IgD-negative memory B cell (primary cell): ENCODE data around the gene LY6G6D. TPM values are rescaled to one million over a fixed set of nuclear protein-coding genes. Genes with fewer than 3 reads are reported as not detected.

Source experiments
- H3K27ac Mint-ChIP-seq, 3 donors: one replicate each; pipeline ENCODE4 v1.8.0; 2020 to 2022; ENCODE audit warnings: mild to moderate bottlenecking in 3 of 3, mixed read lengths in 3 of 3, moderate library complexity in 1 of 3
- H3K27me3 Mint-ChIP-seq: one replicate; pipeline ENCODE4 v1.8.0; 2021; ENCODE audit warnings: mixed read lengths
- H3K36me3 Mint-ChIP-seq: one replicate; pipeline ENCODE4 v1.8.0; 2020; ENCODE audit warnings: mild to moderate bottlenecking, mixed read lengths
- H3K4me1 Mint-ChIP-seq, 3 donors: one replicate each; pipeline ENCODE4 v1.8.0; 2020 to 2022; ENCODE audit warnings: mixed read lengths in 3 of 3, mild to moderate bottlenecking in 1 of 3
- H3K4me3 Mint-ChIP-seq, 4 donors: one replicate each; pipeline ENCODE4 v1.8.0; 2020 to 2022; ENCODE audit warnings: mild to moderate bottlenecking in 4 of 4, mixed read lengths in 4 of 4, moderate library complexity in 3 of 4
- H3K9me3 Mint-ChIP-seq, 3 donors: one replicate each; pipeline ENCODE4 v1.8.0; 2020 to 2021; ENCODE audit warnings: mixed read lengths in 3 of 3, mild to moderate bottlenecking in 1 of 3
- polyA plus RNA-seq: library from polyadenylated mRNA; unstranded; fragments of 300-500 nt; fragmentation: Illumina TruSeq; gene quantifications from one replicate; pipeline ENCODE4 v1.2.3, GENCODE V29; 2021

LY6G6D gene
- polyA plus RNA-seq, 1 donor from 2014 or later: not detected

GRCh38 chr6:31730631-31731086 is 15.5 kb downstream of the LY6G6D start:
- H3K4me3 Mint-ChIP-seq: peak overlapping the region; percentile 94 to 99 (median 97)
- peaks cover 20% of the 10 kb centered on the region for H3K36me3 Mint-ChIP-seq
- peak overlapping the region; percentile 94 to 97 (median 96) for H3K27ac Mint-ChIP-seq
- peaks cover 23 to 47% (median 42%) of the 10 kb centered on the region in 3 donors for H3K4me1 Mint-ChIP-seq
- no peaks in the 10 kb centered on the region for H3K9me3 Mint-ChIP-seq
- H3K27me3 Mint-ChIP-seq: no peaks in the 10 kb centered on the region

DNA sequence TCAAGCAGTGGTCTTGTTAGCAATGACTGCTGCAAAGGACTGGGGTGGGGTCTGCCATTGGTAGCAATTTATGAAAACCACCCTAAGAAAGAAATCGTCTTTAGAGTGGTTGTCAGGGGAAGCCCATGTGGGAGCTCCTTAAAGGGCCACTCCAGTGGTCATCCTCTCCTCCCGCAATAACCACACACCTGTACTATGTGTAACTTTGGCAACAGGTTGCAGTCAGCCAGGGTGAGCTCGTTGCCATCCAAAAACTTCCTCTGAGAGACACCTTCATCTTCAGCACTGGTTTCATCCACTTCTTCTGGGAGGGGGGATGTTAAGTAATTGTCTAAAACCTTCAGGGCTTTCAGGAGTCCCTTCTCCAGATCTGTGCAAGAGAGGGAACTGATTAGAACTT is 16.9 kb downstream of the LY6G6D start:
- peaks cover 18 to 40% (median 35%) of the 10 kb centered on the region in 3 donors for H3K4me1 Mint-ChIP-seq
- H3K27ac Mint-ChIP-seq: peak overlapping the region in 1 of 3 donors; percentile 54
- peak overlapping the region in 2 of 4 donors; percentile 54 to 97 for H3K4me3 Mint-ChIP-seq

GRCh38 chr6:31733734-31734133 is 18.6 kb downstream of the LY6G6D start:
- H3K4me1 Mint-ChIP-seq: peaks cover 25 to 40% (median 40%) of the 10 kb centered on the region in 3 donors
- H3K27ac Mint-ChIP-seq: peak overlapping the region in 2 of 3 donors; percentile 76 to 93
- H3K36me3 Mint-ChIP-seq: peaks cover 5% of the 10 kb centered on the region
- H3K4me3 Mint-ChIP-seq: peak overlapping the region; percentile 65 to 98 (median 95)
- no peaks in the 10 kb centered on the region for H3K9me3 Mint-ChIP-seq
- H3K27me3 Mint-ChIP-seq: no peaks in the 10 kb centered on the region

More for the DNA sequence above, 16.9 kb downstream of the LY6G6D start:
- Mint-ChIP-seq H3K36me3 (peaks cover 10% of the 10 kb centered on the region), H3K9me3 (no peaks in the 10 kb centered on the region), H3K27me3 (no peaks in the 10 kb centered on the region)

GRCh38 chr6:31734247-31734820 is 19.2 kb downstream of the LY6G6D start:
- H3K27me3 Mint-ChIP-seq: no peaks in the 10 kb centered on the region
- peak overlapping the region; percentile 93 to 98 (median 95) for H3K27ac Mint-ChIP-seq
- H3K4me3 Mint-ChIP-seq: peak overlapping the region; percentile 93 to 99 (median 98)
- no peaks in the 10 kb centered on the region for H3K9me3 Mint-ChIP-seq
- peaks cover 5% of the 10 kb centered on the region for H3K36me3 Mint-ChIP-seq
- peaks cover 26 to 43% (median 42%) of the 10 kb centered on the region in 3 donors for H3K4me1 Mint-ChIP-seq

DNA sequence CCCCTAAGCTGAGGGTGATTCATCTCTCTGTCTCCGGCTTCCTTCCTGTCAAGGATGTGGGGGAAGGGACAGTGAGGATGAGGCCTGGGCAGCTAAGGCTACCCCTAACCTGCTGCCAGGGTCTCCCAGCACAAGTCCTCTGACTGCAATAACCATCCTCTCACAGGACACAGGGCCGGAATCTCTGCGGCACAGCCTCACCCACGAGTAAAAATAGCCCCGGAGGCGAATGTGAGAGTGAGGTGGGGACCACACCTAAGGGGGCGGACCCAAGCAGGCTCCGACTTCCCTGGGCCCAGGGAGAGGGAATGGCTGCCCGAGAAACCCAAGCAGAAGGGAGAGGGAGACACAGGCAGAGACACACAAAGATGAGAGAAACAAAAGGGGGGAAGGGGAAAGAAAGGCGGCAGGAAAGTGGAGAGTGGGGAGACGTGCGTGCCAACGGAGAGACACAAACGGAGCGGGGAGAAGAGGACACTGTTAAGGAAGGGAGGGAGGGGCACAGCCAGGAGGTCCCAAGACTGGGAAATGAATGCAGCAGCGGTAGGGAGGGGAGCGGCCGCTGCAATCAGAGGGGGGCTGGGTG is 19.8 kb downstream of the LY6G6D start:
- Mint-ChIP-seq H3K27me3 (no peaks in the 10 kb centered on the region), H3K4me1 (peaks cover 31 to 46% (median 43%) of the 10 kb centered on the region in 3 donors), H3K27ac (peak overlapping the region; percentile 93 to 98 (median 95)), H3K4me3 (peak overlapping the region; percentile 93 to 99 (median 98)), H3K36me3 (peaks cover 5% of the 10 kb centered on the region), H3K9me3 (no peaks in the 10 kb centered on the region)

DNA sequence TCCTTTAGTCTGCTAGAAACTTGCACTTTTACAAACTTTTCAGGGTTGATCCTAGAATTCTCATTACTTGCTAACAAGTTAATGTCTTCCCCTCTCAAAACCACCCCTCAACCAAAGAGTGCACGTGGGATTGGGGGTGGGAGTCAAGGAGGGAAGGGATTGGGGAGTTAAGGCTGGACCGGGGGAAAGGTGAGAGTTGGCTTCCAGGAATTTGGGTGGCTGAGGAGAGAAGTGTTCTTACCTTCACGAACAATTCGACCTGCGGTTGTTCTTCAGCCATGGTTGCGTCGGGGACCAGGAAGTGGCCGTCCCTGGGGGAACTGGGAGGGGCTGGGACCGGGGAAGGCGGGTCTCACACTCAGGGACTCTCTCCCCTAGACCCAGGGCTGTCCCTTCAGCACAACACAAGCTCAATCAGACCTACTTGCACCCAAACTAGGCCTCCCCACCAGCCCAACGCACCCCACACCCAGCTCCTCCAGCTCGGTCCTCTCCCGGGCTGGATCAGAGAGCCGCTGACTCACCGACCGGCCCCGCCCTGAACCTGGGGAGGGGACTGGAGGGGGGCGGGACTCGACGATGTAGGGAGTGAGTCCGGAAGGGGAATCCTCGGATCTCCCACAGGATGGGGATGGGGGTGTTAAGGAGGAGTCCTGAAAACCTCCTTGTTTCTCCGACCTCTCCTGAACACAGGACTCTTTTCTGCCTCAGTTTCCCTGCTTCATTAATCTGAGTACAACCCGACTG is 21.0 kb downstream of the LY6G6D start, which contains the start of gene CLIC1:
TSS of gene CLIC1 (minus strand) at position 510 of the 747 bp plus-strand sequence. CDS start at position 280, 230 bp downstream.
- Mint-ChIP-seq H3K4me3 (peak within 1 kb of the TSS; percentile 93 to 99 (median 98)), H3K9me3 (no peaks in the 10 kb centered on the region), H3K36me3 (peaks cover 3% of the 10 kb centered on the region), H3K27me3 (no peaks in the 10 kb centered on the region), H3K4me1 (peaks cover 32 to 48% (median 43%) of the 10 kb centered on the region in 3 donors), H3K27ac (peak within 1 kb of the TSS; percentile 93 to 98 (median 95))

- Mint-ChIP-seq H3K4me3 (peak overlapping the region; percentile 93 to 99 (median 98)), H3K4me1 (peaks cover 32 to 48% (median 45%) of the 10 kb centered on the region in 3 donors), H3K36me3 (peaks cover 3% of the 10 kb centered on the region), H3K9me3 (no peaks in the 10 kb centered on the region), H3K27ac (peak overlapping the region; percentile 0 to 95 (median 93)), H3K27me3 (no peaks in the 10 kb centered on the region)
Observed at GRCh38 chr6:31736768-31737314, 21.7 kb downstream of the LY6G6D start.

DNA sequence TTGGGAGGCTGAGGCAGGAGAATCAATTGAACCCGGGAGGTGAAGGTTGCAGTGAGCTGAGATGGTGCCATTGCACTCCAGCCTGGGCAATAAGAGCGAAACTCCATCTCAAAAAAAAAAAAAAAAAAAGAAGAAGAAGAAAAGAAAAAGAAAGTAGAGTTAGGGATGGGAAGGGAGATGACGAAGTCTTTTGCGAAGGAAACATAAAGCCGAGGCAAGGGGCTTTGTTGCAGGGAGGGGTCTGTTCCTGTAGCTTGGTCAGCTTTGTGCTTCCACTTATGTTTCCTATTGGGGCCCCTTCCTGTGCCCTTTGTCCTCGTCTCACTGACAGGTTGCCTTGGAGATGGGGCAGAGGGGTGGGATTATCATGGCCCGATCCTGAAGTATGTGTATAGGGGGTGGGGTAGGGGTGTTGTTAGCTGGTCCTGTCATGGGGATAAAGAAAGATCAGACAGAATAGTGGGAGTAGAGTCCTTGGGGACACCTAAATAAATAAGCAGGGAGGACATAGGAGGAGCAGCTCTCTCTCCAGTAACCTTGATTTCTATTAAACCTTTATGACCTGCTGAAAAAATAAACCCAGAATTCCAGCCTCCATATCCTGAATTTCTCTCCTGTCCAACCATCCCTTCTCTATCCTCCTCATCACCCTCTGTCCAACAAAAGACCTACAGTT is 22.3 kb downstream of the LY6G6D start:
- Mint-ChIP-seq H3K36me3 (peaks cover 3% of the 10 kb centered on the region), H3K9me3 (no peaks in the 10 kb centered on the region), H3K27ac (peak overlapping the region; percentile 52 to 95 (median 93)), H3K4me1 (peaks cover 32 to 46% (median 46%) of the 10 kb centered on the region in 3 donors), H3K4me3 (peak overlapping the region; percentile 93 to 99 (median 98)), H3K27me3 (no peaks in the 10 kb centered on the region)

DNA sequence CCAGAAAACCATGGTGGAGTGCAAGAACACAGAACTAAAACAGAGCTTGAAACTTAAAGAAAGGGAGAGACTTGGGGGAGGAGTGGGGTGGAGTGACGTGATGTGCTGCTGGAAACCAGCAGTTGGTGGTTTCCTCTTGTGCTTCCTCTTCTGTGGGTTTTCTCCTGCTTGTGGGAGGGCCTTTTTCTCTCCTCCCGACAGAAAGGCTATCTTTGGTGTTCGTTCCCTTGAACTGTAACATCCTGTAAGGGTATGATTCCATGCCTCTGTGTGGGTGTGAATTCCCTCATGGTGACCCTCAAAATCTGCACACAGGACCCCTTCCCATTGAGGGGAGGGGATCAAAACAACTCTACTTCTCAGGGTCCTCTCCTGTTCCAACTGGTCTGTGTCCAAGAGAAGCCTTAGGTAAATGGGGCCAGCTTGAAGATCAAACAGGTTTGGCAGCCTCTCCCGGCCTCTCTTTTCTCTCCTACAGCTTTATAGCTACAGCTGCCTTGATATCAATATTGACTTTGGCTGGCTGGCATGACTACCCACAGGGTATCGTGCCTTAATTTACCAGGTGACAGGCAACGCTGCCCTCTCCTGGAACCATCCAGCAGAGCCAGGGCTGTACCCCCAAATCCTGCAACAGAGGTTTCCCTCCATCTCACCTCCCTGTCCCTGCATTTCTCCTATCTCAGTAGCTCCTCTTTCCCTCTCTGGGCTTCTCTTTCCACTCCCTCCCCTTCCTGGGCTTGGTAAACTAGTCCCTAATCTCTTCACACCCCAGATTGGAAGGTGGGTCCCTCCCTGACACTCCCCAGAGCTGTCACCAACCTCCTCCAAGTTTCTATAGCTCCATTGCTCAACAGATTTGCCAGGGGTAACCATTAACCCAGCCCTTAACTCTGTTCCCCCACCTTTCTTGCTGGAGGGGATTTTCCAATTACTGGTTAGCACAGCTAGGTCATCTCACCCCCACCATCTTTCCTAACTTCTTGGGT is 23.1 kb downstream of the LY6G6D start:
- peak overlapping the region; percentile 93 to 99 (median 98) for H3K4me3 Mint-ChIP-seq
- peaks cover 32 to 48% (median 43%) of the 10 kb centered on the region in 3 donors for H3K4me1 Mint-ChIP-seq
- H3K9me3 Mint-ChIP-seq: no peaks in the 10 kb centered on the region
- H3K27me3 Mint-ChIP-seq: no peaks in the 10 kb centered on the region
- H3K27ac Mint-ChIP-seq: peak overlapping the region; percentile 52 to 95 (median 93)
- no peaks in the 10 kb centered on the region for H3K36me3 Mint-ChIP-seq

- Mint-ChIP-seq H3K4me1 (peaks cover 32 to 39% (median 34%) of the 10 kb centered on the region in 3 donors), H3K36me3 (no peaks in the 10 kb centered on the region), H3K27me3 (no peaks in the 10 kb centered on the region)
Observed at GRCh38 chr6:31739639-31740396, 24.7 kb downstream of the LY6G6D start, which contains the start of gene MSH5. Gene MSH5 (plus strand): TSS chr6:31740005. CDS start chr6:31740467, 462 bp downstream.

DNA sequence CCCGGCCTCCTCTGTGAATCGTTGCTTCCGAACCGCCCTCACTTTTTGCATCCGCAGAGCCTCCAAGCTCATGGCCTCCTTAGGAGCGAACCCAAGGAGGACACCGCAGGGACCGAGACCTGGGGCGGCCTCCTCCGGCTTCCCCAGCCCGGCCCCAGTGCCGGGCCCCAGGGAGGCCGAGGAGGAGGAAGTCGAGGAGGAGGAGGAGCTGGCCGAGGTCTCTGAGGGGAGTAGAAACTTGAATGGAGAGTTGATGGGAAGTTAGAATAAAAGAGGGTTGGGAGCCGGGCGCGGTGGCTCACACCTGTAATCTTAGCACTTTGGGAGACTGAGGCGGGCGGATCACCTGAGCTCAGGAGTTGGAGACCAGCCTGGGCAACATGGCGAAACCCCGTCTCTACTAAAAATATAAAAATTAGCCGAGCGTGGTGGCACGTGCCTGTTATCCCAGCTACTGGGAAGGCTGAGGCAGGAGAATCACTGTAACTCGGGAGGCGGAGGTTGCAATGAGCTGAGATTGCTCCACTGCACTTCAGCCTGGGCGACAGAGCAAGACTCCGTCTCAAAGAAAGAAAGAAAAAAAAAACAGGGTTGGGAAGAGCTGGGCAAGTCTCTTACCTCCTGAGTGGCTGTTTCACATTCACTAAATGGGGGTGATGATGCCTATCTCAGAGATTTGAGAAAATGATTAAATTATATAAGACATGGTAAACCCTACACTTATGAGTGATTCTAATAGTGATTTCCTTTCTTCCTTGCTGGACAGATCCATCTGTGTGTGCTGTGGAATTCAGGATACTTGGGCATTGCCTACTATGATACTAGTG is 25.5 kb downstream of the LY6G6D start:
- Mint-ChIP-seq H3K36me3 (no peaks in the 10 kb centered on the region), H3K27me3 (no peaks in the 10 kb centered on the region), H3K9me3 (no peaks in the 10 kb centered on the region), H3K4me1 (peaks cover 32 to 39% (median 34%) of the 10 kb centered on the region in 3 donors), H3K27ac (peak overlapping the region; percentile 52 to 96 (median 93)), H3K4me3 (peak overlapping the region; percentile 93 to 98 (median 95))

More at GRCh38 chr6:31739639-31740396, 24.7 kb downstream of the LY6G6D start, which contains the start of gene MSH5:
- H3K4me3 Mint-ChIP-seq: peak within 1 kb of the TSS; percentile 93 to 99 (median 96)
- H3K27ac Mint-ChIP-seq: peak within 1 kb of the TSS; percentile 52 to 96 (median 93)
- H3K9me3 Mint-ChIP-seq: no peaks in the 10 kb centered on the region

DNA sequence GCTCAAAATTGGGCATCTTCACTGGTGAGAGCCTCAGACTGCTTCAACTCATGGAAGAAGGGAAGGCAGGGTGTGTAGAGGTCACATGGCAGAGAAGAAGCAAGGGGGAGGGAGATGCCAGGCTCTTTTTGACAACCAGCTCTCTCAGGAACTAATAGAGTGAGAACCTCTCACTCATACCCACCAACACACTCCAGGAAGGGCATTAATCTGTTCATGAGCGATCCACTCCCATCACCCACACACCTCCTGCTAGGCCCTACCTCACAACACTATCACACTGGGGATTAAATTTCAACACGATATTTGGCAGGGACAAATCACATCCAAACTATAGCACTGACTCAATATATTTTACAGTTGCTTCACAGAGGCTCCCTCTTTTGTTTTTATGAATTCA is 26.7 kb downstream of the LY6G6D start:
- Mint-ChIP-seq H3K27me3 (no peaks in the 10 kb centered on the region), H3K36me3 (no peaks in the 10 kb centered on the region), H3K4me1 (peaks cover 29 to 37% (median 31%) of the 10 kb centered on the region in 3 donors), H3K27ac (no peak overlapping the region), H3K9me3 (no peaks in the 10 kb centered on the region), H3K4me3 (peak overlapping the region in 2 of 4 donors; percentile 67 to 71)
